GM13976 (cell line): ENCODE results near the gene SIX3.

Experiments
- DNase-seq: peaks from one replicate; pipeline ENCODE4 v3.0.0; 2012; ENCODE audit warnings: low spot score
- CTCF ChIP-seq: IDR thresholded peaks from 2 replicates; pipeline ENCODE4 v1.5.1; 2012; ENCODE audit warnings: borderline replicate concordance, mild to moderate bottlenecking; ENCODE audit not compliant: insufficient read depth; ENCODE audit errors: extremely low read depth, missing control alignments, control extremely low read depth
- in situ Hi-C: fragments of 300-500 bp; cut with MboI; formaldehyde crosslinking; loops from one replicate; pipeline ENCODE4 v1.12.0; 2022; ENCODE audit warnings: low sequenced_read_pairs, mixed read lengths, inconsistent platforms; ENCODE audit not compliant: unreplicated experiment

Gene SIX3

GRCh38 chr2:44981714-44982108, 40.2 kb downstream of the SIX3 start:
- peak; percentile 84 for TF ChIP-seq CTCF
- in situ Hi-C loops = loop anchor here (5.0 kb wide), 1 partner anchor 516 kb away; no protein-coding TSS in a partner anchor
- peak; percentile 78 for DNase-seq

DNA sequence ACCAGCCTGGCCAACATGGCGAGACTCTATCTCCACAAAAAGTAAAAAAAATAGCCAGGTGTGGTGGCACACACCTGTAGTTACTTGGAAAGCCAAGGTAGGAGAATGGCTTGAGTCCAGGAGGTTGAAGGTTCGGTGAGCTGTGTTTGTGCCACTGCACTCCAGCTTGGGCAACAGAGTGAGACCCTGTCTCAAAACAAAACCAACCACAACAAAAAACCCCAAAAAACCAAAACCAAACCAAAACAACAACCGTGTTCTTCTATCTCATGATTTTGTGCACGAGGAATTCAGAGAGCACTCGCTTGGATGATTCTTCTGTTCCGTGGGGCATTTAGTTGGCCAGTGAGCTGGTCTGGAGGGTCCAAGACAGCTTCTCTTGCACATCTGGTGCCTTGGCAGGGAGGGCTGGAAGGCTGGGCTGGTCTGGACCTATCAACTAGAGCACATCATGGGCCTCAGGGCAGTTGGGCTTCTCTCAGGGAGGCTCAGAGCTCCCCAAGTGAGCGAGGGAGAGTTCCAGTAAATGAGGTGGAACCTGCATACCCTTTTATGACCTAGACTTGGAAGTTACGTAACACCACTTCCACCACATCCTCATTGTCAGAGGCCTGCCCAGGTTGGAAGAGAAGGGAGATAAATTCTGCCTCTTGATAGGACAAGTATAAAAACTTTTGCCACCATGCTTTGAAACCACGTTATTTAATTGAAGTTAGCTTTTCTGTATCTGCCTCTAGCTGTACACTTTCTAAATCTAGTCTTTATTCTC, 42.5 kb downstream of the SIX3 start:
- no peak for DNase-seq
- no peak for TF ChIP-seq CTCF
- in situ Hi-C loops = loop anchor here (5.0 kb wide), 1 partner anchor 513 kb away; no protein-coding TSS in a partner anchor

DNA sequence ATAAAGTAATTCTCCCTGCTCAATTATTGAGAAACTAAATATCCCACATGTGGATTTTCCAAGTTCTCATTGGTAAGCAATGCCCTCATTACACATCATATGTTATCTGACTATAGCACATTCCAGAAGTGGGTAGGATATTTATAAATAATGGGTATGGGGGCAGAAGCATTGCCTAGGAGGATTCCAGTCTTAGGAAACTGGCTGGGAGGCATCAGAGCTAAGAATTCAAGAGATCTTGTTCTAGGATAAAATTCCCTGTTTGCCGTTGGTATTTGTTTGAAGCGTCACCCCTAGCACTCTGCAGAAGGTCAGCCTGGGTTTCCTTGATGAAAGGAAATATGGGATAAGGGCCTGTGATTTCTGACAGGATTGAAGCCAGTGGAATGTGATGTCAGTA, 47.7 kb downstream of the SIX3 start:
- DNase-seq = no peak
- TF ChIP-seq CTCF = no peak
- in situ Hi-C loops = no loop called here

DNA sequence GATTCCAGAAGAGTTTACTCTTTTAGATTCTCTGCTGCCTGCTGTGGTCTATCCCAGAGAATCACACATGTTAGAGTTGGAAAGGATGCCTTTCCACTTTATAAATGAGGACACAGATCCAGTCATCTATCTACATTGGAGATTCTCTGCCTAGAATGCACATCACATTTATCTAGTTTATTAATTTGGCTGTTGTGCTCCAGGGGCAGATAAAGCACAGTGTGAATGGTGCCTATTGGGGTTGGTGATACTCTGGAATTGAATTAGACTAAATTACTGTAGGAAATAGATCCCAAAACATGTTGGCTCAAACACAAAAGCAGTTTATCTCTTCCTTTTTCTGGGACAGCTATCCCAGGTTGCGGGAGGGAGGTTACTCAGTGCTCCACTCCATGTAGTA, 52.9 kb downstream of the SIX3 start:
- no peak for TF ChIP-seq CTCF
- no peak for DNase-seq
- in situ Hi-C loops = no loop called here
